ENCODE measurements around the gene SCCPDH. TPM values are rescaled to one million over a fixed set of nuclear protein-coding genes. Genes with fewer than 3 reads are reported as not detected.
A peak's percentile ranks its signal among the peaks of the same experiment; 100 is the strongest.
"Not testable (repeated sequence)": the region's sequence is repeated elsewhere in the genome, so short reads cannot be mapped to it uniquely, and the experiment has no call there.

SCCPDH gene
- total and polyA plus RNA-seq, 2 of the 13 experiments (the other 11 are each of a cell fraction or from before 2014, with no cell fraction given), result 36.7 to 62.3 TPM

- ATAC-seq, result not testable (repeated sequence)
Observed at GRCh38 chr1:246720814-246721213, 3.4 kb upstream of the SCCPDH start.

DNA sequence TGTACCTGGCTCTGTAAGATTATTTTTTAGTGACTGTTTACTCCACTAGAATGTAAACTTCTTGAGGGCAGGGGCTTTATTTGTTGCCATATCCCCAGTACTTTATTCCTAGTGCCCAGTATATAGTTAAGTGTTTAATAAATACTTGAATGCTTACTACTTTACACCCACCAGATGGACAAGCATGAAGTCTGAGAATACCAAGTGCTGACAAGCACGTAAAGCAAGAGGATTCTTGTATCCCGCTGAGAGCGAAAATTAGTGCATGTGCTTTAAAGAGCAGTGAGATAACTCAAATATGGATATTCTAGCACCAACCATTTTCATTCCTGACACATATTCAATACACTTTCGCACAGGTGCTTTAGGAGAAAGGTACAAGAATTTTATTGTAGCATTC is 1.5 kb upstream of the SCCPDH start:
- no peaks in the 10 kb centered on the region for H3K27me3 ChIP-seq (ENCODE audit: control insufficient read depth in 1 of 2, insufficient read depth in 2 of 2, low read length in 2 of 2)
- ATAC-seq (no peak), FAIRE-seq (no peak), DNase-seq (ENCODE audit: low spot score) (no peak)
- H3K9ac ChIP-seq (ENCODE audit: insufficient read depth, low read depth, low read length), result no peak overlapping the region
- CTCF ChIA-PET (ENCODE audit: low intra/inter-chr PET ratio, low total read pairs), result no interaction called here
- H2AFZ ChIP-seq (ENCODE audit: low read length), result no peak overlapping the region
- no peaks in the 10 kb centered on the region for H3K9me3 ChIP-seq (ENCODE audit: low read length)
- BruUV-seq (replicated peaks), result no TSS peak
- intact Hi-C loops (cut with micrococcal nuclease; ENCODE audit: unreplicated experiment) (no loop called here), in situ Hi-C loops (cut with HindIII; ENCODE audit: extremely low pct_ligation_motif_present, low pct_unique_long_range_greater_than_20kb) (no loop called here)
- H4K20me1 ChIP-seq (ENCODE audit: insufficient read depth, low read length), result no peaks in the 10 kb centered on the region
- peaks cover 28% of the 10 kb centered on the region for H3K4me1 ChIP-seq (ENCODE audit: insufficient read depth, low read length)
- no peak overlapping the region for H3K27ac ChIP-seq (ENCODE audit: extremely low read length, insufficient read depth, low read length)
- POLR2A ChIA-PET, result no interaction called here
- H3K36me3 ChIP-seq (replicated peaks in 1 of 2; ENCODE audit: control insufficient read depth in 1 of 2, insufficient read depth in 2 of 2, low read length in 2 of 2), result peaks cover 3 to 5% of the 10 kb centered on the region in 2 experiments; a peak in 3 of 5 replicates
- no peak for TF ChIP-seq LRRFIP1 (CRISPR knock-in tag; conservative IDR thresholded peaks at IDR 0.05)
- TF ChIP-seq ZNF7 (CRISPR knock-in tag; IDR thresholded peaks at IDR 0.05), result peak; percentile 96
- H3K4me2 ChIP-seq (ENCODE audit: low read depth, low read length), result no peak overlapping the region
- no peak overlapping the region for H3K4me3 ChIP-seq (replicated peaks in 1 of 3; ENCODE audit: insufficient read depth in 1 of 3, low read depth in 2 of 3, low read length in 3 of 3)
- peaks cover 25% of the 10 kb centered on the region for H3K79me2 ChIP-seq (ENCODE audit: insufficient read depth, low read length)
- 91% methylated on average over 4 of the region's 4 CpGs for WGBS (ENCODE audit: low lambda C conversion rate)

More at GRCh38 chr1:246720814-246721213, 3.4 kb upstream of the SCCPDH start:
- H3K4me2 ChIP-seq (ENCODE audit: low read depth, low read length); H3K27ac ChIP-seq (ENCODE audit: extremely low read length, insufficient read depth, low read length); H2AFZ ChIP-seq (ENCODE audit: low read length); in situ Hi-C loops (cut with HindIII; ENCODE audit: extremely low pct_ligation_motif_present, low pct_unique_long_range_greater_than_20kb); H4K20me1 ChIP-seq (ENCODE audit: insufficient read depth, low read length); DNase-seq (ENCODE audit: low spot score); BruUV-seq (replicated peaks); POLR2A ChIA-PET; FAIRE-seq; intact Hi-C loops (cut with micrococcal nuclease; ENCODE audit: unreplicated experiment); H3K27me3 ChIP-seq (ENCODE audit: control insufficient read depth in 1 of 2, insufficient read depth in 2 of 2, low read length in 2 of 2); H3K36me3 ChIP-seq (replicated peaks in 1 of 2; ENCODE audit: control insufficient read depth in 1 of 2, insufficient read depth in 2 of 2, low read length in 2 of 2); H3K9ac ChIP-seq (ENCODE audit: insufficient read depth, low read depth, low read length); CTCF ChIA-PET (ENCODE audit: low intra/inter-chr PET ratio, low total read pairs); H3K9me3 ChIP-seq (ENCODE audit: low read length); H3K4me3 ChIP-seq (replicated peaks in 1 of 3; ENCODE audit: insufficient read depth in 1 of 3, low read depth in 2 of 3, low read length in 3 of 3): not testable (repeated sequence)
- Histone ChIP-seq H3K4me1 (ENCODE audit: insufficient read depth, low read length) (peaks cover 11% of the 10 kb centered on the region), H3K79me2 (ENCODE audit: insufficient read depth, low read length) (peaks cover 13% of the 10 kb centered on the region)
- 57% methylated on average over 7 of the region's 7 CpGs for WGBS (ENCODE audit: low lambda C conversion rate)
- TF ChIP-seq MNT (IDR thresholded peaks at IDR 0.05), result 0 out of 2 replicates have a peak, but pooled peaks have one; percentile 34

Measured in HepG2 (cell line).